SIG-M5 (cell line): ENCODE results near the gene TERT.

Experiments used
- DNase-seq: peaks from one replicate; lab custom pipeline; 2025; lab: John Stamatoyannopoulos, UW

Gene TERT

GRCh38 chr5:1318659-1319251 lies 23.9 kb upstream of the TERT start:
- no peak for DNase-seq

GRCh38 chr5:1317921-1318565 lies 23.2 kb upstream of the TERT start:
- no peak for DNase-seq

- DNase-seq = no peak
Measured at GRCh38 chr5:1316588-1317340, 21.9 kb upstream of the TERT start.

GRCh38 chr5:1315709-1316587 lies 21.1 kb upstream of the TERT start:
- no peak for DNase-seq

GRCh38 chr5:1315018-1315708 lies 20.3 kb upstream of the TERT start:
- DNase-seq = no peak

GRCh38 chr5:1314564-1314982 lies 19.7 kb upstream of the TERT start:
- no peak for DNase-seq

GRCh38 chr5:1312993-1313833 lies 18.3 kb upstream of the TERT start:
- DNase-seq = peak; percentile 62

GRCh38 chr5:1312206-1312605 lies 17.3 kb upstream of the TERT start:
- DNase-seq = no peak

GRCh38 chr5:1311439-1312055 lies 16.7 kb upstream of the TERT start:
- no peak for DNase-seq

- no peak for DNase-seq
Measured at GRCh38 chr5:1310118-1310517, 15.2 kb upstream of the TERT start.

- peak; percentile 15 for DNase-seq
Measured at GRCh38 chr5:1304033-1304432, 9.2 kb upstream of the TERT start.

- DNase-seq = no peak
Measured at GRCh38 chr5:1302258-1302657, 7.4 kb upstream of the TERT start.

GRCh38 chr5:1300581-1301083 lies 5.8 kb upstream of the TERT start:
- no peak for DNase-seq

GRCh38 chr5:1299961-1300360 lies 5.1 kb upstream of the TERT start:
- no peak for DNase-seq

- DNase-seq = no peak
Measured at GRCh38 chr5:1299511-1299850, 4.6 kb upstream of the TERT start.

- no peak for DNase-seq
Measured at GRCh38 chr5:1298723-1299510, 4.0 kb upstream of the TERT start.

- no peak for DNase-seq
Measured at GRCh38 chr5:1298067-1298551, 3.2 kb upstream of the TERT start.

GRCh38 chr5:1297243-1297642 lies 2.4 kb upstream of the TERT start:
- DNase-seq = no peak

GRCh38 chr5:1295650-1296037 lies 776 bp upstream of the TERT start:
- DNase-seq = no peak
